Measurements from ENCODE around the gene MAP3K5. TPM values are rescaled to one million over a fixed set of nuclear protein-coding genes. Genes with fewer than 3 reads are reported as not detected.

Gene MAP3K5
- total RNA-seq, 2 donors from 2014 or later, result 65.7 to 98.4 TPM

DNA sequence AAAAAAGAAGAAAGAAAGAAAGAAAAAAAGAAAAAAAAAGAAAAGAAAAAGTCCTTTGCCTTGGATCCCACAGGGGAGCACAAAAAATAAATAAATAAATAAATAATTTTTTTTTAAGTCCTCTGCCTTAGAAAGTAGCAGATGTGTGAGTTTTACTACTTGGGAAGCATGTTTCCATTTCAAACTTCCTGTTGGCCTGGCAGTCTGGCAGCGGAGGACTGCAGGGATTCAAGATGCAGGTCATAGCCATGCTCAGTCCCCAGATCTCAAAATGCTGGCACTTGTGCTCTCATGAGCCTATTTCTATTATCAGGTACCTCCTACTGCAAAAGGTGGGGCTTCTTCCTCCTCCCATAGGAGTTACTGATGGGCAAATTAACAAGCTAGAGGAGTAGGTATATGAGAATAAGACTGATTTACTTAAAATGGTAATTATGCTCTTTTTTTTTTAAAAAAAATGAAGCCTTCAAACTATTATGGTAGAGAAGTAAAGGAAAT lies 187.9 kb downstream of the MAP3K5 start:
- H3K36me3 ChIP-seq, result no peaks in the 10 kb centered on the region
- WGBS, result 50% methylated on average over 1 of the region's 1 CpG
- TF ChIP-seq CTCF (IDR thresholded peaks at IDR 0.05), result no peak
- no peak for TF ChIP-seq POLR2AphosphoS5 (IDR thresholded peaks at IDR 0.05)
- TF ChIP-seq POLR2A (IDR thresholded peaks at IDR 0.05), result no peak
- peak overlapping the region; percentile 26 to 50 for H3K27ac ChIP-seq
- no peaks in the 10 kb centered on the region for H3K27me3 ChIP-seq (replicated peaks; ENCODE audit: insufficient read depth)
- H3K9me3 ChIP-seq, result no peaks in the 10 kb centered on the region
- no peak for DNase-seq (ENCODE audit: low spot score)
- peaks cover 11% of the 10 kb centered on the region for H3K4me1 ChIP-seq (replicated peaks)
- no peak overlapping the region for H3K4me3 ChIP-seq
- intact Hi-C loops (cut with DNase I), result no loop called here

DNA sequence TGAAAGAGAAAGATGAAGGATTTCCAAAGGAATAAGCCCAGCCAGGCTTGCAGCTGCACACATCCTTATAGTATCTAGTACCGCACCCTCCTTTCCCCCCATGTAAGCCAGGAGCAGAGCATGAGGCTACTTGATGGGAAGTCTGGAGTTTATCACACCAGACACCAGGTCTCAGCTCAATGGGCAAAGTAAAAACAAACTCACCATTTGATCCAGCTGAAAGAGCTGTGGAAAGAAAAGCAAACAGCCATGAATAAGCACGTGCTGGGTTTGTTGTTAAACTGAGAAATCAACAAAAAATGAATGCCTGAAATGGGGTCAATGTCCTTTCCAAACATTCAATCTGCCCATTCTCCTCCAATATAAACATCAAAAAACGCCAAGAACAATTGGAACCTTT lies 191.5 kb downstream of the MAP3K5 start:
- 49% methylated on average over 3 of the region's 3 CpGs for WGBS

GRCh38 chr6:136599329-136600011 lies 192.8 kb downstream of the MAP3K5 start:
- H3K27ac ChIP-seq, result no peak overlapping the region
- intact Hi-C loops (cut with DNase I), result no loop called here
- no peak for DNase-seq (ENCODE audit: low spot score)
- no peak overlapping the region for H3K4me3 ChIP-seq
- no peaks in the 10 kb centered on the region for H3K36me3 ChIP-seq
- no peaks in the 10 kb centered on the region for H3K9me3 ChIP-seq
- TF ChIP-seq POLR2AphosphoS5 (IDR thresholded peaks at IDR 0.05) (no peak), CTCF (IDR thresholded peaks at IDR 0.05) (no peak), POLR2A (IDR thresholded peaks at IDR 0.05) (no peak)
- no peaks in the 10 kb centered on the region for H3K27me3 ChIP-seq (replicated peaks; ENCODE audit: insufficient read depth)
- WGBS, result 85% methylated on average over 10 of the region's 10 CpGs
- H3K4me1 ChIP-seq (replicated peaks), result no peaks in the 10 kb centered on the region

More for the DNA sequence above, 191.5 kb downstream of the MAP3K5 start:
- TF ChIP-seq POLR2A (IDR thresholded peaks at IDR 0.05) (no peak), POLR2AphosphoS5 (IDR thresholded peaks at IDR 0.05) (no peak)
- no peak for DNase-seq (ENCODE audit: low spot score)
- no peaks in the 10 kb centered on the region for H3K9me3 ChIP-seq
- H3K36me3 ChIP-seq, result no peaks in the 10 kb centered on the region
- intact Hi-C loops (cut with DNase I), result no loop called here
- H3K4me3 ChIP-seq, result no peak overlapping the region
- H3K4me1 ChIP-seq (replicated peaks), result peaks cover 4% of the 10 kb centered on the region
- no peak overlapping the region for H3K27ac ChIP-seq
- H3K27me3 ChIP-seq (replicated peaks; ENCODE audit: insufficient read depth), result no peaks in the 10 kb centered on the region

- intact Hi-C loops (cut with DNase I), result no loop called here
- Histone ChIP-seq H3K9me3 (no peaks in the 10 kb centered on the region), H3K4me3 (no peak overlapping the region), H3K27ac (no peak overlapping the region), H3K36me3 (no peaks in the 10 kb centered on the region), H3K27me3 (replicated peaks; ENCODE audit: insufficient read depth) (no peaks in the 10 kb centered on the region), H3K4me1 (replicated peaks) (no peaks in the 10 kb centered on the region)
- WGBS, result 100% methylated on average over 3 of the region's 3 CpGs
- no peak for DNase-seq (ENCODE audit: low spot score)
- TF ChIP-seq POLR2AphosphoS5 (IDR thresholded peaks at IDR 0.05) (no peak), CTCF (IDR thresholded peaks at IDR 0.05) (no peak), POLR2A (IDR thresholded peaks at IDR 0.05) (no peak)
Measured at GRCh38 chr6:136598048-136598447, 194.2 kb downstream of the MAP3K5 start.

DNA sequence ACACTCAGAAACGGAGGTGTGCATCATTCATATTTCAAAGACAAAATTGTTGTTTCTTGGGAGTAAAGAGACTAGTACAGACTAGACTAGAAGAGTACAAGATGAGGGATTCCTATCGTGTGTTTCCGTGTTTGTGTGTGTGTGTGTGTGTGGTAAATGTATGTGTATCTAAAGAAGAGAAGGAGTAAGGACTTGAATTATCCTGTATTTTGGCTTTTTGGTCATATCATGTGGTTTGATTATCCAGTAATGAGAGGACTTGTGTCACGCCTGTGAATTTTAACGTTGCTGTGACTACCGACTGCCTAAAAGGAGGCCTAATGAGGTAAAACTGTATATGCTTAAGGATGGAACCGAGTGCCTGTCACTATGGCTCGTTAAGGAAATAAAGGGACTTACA lies 197.6 kb downstream of the MAP3K5 start:
- TF ChIP-seq CTCF (IDR thresholded peaks at IDR 0.05) (no peak), POLR2A (IDR thresholded peaks at IDR 0.05) (no peak), POLR2AphosphoS5 (IDR thresholded peaks at IDR 0.05) (no peak)
- no peak for DNase-seq (ENCODE audit: low spot score)
- no peak overlapping the region for H3K27ac ChIP-seq
- no peaks in the 10 kb centered on the region for H3K9me3 ChIP-seq
- WGBS, result 94% methylated on average over 8 of the region's 8 CpGs
- H3K4me3 ChIP-seq, result no peak overlapping the region
- no peaks in the 10 kb centered on the region for H3K4me1 ChIP-seq (replicated peaks)
- intact Hi-C loops (cut with DNase I), result no loop called here
- H3K36me3 ChIP-seq, result peaks cover 4 to 5% of the 10 kb centered on the region in 2 donors
- no peaks in the 10 kb centered on the region for H3K27me3 ChIP-seq (replicated peaks; ENCODE audit: insufficient read depth)
